Sigmoid colon (tissue), 4 donors: ENCODE data around the gene ZNF865.

Experiments used
- CTCF ChIP-seq, 4 experiments: fragments of 450-650 bp in 3 of 4; fragments of 200-600 bp in 1 of 4; IDR thresholded peaks; one replicate each; pipeline ENCODE4 v1.5.1; 2016 to 2019; ENCODE audit warnings: antibody characterized with exemption in 4 of 4, mild to moderate bottlenecking in 3 of 4, moderate library complexity in 2 of 4
- EP300 ChIP-seq, 4 donors: sonication (generic); formaldehyde crosslinking; IDR thresholded peaks; one replicate each; pipeline ENCODE4 v1.6.1; 2017; ENCODE audit warnings: antibody characterized with exemption in 4 of 4
- POLR2A ChIP-seq, 2 donors: fragments of 450-650 bp; IDR thresholded peaks; one replicate each; pipeline ENCODE4 v1.6.1; 2016; ENCODE audit warnings: antibody characterized with exemption in 2 of 2, mild to moderate bottlenecking in 2 of 2, moderate library complexity in 2 of 2
- POLR2AphosphoS5 ChIP-seq, 4 donors: sonication (generic); formaldehyde crosslinking; IDR thresholded peaks; one replicate each; pipeline ENCODE4 v1.6.1; 2017; ENCODE audit warnings: antibody characterized with exemption in 4 of 4

GRCh38 chr19:55654868-55655647, 49.6 kb downstream of the ZNF865 start, which contains the start of gene U2AF2:
- peak in 1 of 2 donors; percentile 50 for TF ChIP-seq POLR2A (IDR thresholded peaks at IDR 0.05)
- no peak for TF ChIP-seq EP300 (IDR thresholded peaks at IDR 0.05)
- TF ChIP-seq CTCF (IDR thresholded peaks at IDR 0.05) = no peak
- TF ChIP-seq POLR2AphosphoS5 (IDR thresholded peaks at IDR 0.05) = peak; percentile 64 to 90 (median 80)
